Anterior cingulate cortex (tissue), 58 donors: Measurements from ENCODE around the gene DOC2B.
A peak's percentile ranks its signal among the peaks of the same experiment; 100 is the strongest.
"Not testable (repeated sequence)": the region's sequence is repeated elsewhere in the genome, so short reads cannot be mapped to it uniquely, and the experiment has no call there.

Experiments
- DNase-seq, 58 donors: peaks; one replicate each; lab custom pipeline; 2025; lab: John Stamatoyannopoulos, UW

DOC2B gene

GRCh38 chr17:181245-182049 lies at the start of gene DOC2B:
TSS of gene DOC2B (minus strand) at chr17:181650. CDS start at chr17:181479, 171 bp downstream.
- peak in 12 of 58 donors; percentile 11 to 46 (median 21) for DNase-seq

DNA sequence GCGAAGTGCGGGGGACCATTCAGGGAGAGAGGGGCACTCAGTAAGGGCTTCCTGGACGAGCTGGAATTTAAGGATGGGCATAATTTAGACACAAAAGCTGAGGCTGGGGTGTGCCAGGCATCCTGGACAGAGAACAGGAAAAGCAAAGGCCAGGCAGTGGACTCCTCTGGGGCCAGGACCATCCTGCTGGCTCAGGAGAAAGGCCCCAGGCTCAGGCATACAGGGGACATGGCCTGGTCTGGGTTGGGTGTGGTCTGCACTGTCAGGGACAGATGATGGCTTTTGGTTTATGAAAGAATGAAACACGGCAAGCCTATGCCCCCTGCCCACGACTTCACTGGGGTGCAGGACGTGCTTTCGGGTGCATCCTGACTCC lies 48.9 kb upstream of the DOC2B start:
- DNase-seq = no peak

DNA sequence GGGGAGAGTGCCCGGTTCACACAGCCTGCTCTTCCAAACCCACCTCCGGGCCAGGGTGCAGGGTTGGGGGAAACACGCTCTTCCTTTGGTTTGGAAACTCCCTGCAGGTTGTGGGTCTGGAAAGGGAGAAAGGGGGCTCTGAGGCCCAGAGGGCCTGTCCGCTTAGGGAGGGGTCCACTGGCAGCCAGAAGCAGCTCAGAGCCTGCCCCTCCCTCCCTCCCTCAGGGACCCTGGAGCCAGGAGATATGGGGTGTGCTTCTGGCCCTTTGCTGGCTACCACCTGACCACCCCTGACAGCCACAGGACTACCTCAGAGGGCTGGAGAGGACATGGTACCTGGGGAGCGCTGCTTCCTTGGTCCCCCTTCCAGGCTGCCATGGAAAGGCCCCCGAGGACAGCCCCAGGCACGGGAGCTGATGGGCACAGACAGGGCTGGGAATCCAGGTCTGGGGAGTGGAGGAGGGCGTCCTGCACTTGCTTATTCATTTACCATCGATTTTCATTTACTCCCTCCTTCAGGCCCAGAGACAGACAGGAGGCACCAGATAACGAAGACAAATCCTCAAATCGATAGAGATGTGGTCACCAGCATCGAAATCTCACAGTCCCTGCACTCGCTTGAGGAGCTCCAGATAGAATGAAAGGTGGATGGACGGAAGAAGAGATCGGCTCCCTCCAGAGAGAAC lies 48.4 kb upstream of the DOC2B start:
- no peak for DNase-seq

- DNase-seq = no peak
These were observed 47.7 kb upstream of the DOC2B start for GRCh38 chr17:228951-229708.

- peak in 3 of 58 donors; percentile 13 to 41 (median 36) for DNase-seq
These were observed 46.6 kb upstream of the DOC2B start for GRCh38 chr17:227946-228615.

DNA sequence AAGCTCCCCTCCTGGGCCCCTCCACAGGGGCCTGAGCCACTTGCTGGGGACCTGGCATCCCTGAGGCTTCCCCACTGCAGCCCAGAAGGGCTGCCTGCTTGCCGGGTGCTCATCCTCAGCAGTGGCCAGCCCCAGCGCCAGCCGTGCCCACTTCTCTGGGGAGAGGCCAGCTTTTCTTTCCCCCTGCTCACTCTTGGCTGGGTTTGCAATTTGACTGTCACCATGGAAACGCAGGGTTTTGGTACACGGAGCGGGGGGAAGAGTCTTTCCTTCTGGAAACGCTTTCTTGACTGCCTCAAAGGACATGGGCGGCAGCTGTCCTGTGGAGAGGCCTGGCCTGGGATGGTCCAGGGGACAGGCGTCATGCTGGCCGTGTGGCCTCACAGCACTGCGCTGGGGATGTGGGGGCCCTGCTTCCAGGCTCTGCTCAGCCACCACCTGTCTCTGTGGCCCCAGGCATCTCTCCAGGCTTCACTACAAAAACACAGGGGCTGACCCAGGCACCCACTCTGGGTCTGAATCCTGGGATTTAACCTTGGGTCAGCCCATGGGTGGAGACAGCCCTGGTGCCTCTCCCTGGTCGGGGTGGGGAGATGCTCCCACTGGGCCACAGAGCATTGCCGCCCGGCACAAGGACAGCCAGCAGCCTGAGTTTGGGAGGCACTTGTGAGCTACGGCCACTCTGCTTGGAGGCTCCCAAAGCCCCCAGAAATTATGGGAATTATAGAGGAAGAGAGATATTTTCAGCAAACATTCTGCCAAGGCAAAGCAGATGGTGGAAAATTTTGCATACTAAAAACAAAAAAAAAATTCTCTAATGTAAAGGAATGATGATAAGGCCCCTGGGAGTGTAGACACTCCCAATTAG lies 45.9 kb upstream of the DOC2B start:
- peak in 50 of 58 donors; percentile 8 to 87 (median 51) for DNase-seq

DNA sequence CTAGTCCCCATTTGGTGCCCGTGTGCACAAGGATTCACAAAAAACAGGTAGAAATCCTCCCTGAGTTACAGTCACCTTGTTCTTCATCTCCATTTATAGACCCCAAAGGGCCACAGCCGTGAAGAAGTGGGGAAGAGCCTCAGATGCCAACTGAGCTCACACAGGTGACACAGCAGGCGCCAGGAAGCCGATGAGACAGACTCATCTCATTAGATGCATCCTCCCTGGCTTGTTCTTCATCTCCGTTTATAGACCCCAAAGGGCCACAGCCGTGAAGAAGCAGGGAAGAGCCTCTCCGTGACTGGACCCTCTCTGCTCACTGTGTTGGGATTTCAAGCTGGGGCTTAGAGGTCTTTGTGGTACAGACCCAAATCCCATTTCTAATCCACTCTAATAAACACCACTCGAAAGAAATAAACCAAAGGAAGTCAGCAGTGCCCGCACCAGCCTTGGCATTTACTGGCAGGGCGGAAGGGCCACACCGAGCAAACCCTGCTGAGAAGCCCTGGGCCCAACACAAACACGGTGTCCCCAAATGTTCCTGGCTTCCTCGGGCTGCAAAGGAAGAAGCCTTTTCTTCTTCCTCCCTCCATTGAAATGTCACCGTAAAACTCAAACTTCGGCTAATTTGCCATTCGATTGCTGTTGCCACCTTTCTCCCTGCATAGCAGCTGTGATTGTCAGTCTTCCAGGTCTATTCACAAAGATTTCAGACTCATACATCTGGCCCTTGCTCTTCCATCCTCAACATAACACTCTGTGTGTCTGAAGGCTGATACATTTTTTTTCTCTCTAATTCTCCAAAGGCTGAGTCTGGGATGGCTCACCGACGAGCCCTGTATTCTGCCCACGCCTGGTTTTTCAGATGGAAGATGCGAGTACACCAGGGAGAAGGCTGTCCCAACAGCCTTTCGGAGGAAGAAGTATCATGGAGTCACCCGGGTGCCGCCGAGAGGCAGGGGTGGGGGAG lies 44.9 kb upstream of the DOC2B start:
- DNase-seq = peak in 13 of 58 donors; percentile 44 to 82 (median 64)

GRCh38 chr17:225551-225950 lies 44.1 kb upstream of the DOC2B start:
- DNase-seq = no peak

DNA sequence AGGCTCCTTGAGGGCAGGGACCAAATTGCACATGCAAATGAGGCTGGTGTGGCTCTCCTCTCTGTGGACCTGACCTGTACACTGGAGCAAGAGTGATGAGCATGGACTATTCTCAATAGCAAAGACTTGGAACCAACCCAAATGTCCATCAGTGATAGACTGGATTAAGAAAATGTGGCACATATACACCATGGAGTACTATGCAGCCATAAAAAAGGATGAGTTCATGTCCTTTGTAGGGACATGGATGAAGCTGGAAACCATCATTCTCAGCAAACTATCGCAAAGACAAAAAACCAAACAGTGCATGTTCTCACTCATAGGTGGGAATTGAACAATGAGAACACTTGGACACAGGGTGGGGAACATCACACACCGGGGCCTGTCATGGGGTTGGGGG lies 43.1 kb upstream of the DOC2B start:
- DNase-seq = not testable (repeated sequence)

GRCh38 chr17:223723-224471 lies 42.4 kb upstream of the DOC2B start:
- no peak for DNase-seq

DNA sequence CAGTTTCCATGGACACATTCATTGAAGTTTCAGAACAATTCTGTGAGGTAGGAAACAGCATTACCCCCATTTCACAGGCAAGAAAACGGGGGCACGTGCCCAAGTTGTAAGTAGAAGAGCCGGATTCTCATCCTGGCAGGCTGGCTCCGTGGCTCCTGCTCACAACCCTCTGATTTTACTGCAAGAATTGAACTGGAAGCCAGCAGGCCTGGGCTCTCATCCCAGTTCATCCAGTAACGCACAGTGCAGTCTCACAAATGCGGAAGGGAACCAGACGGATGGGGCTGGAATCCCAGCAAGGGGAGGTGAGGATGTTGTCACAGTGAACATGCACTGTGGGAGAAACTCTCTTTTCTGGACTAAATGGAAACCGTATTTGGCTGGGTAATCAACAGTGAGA lies 40.7 kb upstream of the DOC2B start:
- DNase-seq = peak in 25 of 58 donors; percentile 6 to 70 (median 26)

- no peak for DNase-seq
These were observed 38.2 kb upstream of the DOC2B start for GRCh38 chr17:219696-220095.

DNA sequence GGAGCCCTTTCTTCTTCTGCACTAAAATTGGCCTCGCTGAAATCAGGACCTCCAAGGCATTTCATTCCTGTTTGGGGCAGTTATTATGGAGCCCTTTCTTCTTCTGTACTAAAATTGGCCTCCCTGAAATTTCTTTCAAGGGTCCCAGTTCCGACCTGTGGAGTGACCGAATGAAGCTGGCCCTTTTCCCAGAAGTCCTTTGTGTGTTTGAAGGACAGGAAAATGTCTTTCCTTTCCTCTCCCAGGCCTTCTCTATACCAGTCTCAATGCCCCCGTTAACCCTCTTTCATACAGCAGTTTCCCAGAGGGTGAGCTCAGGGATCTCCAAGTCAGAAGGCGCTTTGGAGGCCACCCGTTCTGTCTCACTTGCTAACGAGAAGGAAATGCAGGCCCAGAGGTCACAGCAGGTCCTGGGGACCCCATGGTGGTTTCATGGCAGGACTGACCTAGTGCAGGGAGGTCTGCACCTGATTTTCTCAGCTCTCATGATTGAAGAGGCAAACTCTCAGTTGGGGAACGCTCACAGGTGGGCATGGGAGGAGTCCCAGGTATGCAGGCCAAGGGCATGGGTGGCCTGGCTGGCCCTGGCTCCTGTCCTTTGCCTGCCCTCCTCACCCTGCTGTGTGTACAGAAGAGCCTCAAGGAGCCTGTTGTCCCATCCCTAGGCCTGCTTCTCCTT lies 37.1 kb upstream of the DOC2B start:
- DNase-seq = no peak

DNA sequence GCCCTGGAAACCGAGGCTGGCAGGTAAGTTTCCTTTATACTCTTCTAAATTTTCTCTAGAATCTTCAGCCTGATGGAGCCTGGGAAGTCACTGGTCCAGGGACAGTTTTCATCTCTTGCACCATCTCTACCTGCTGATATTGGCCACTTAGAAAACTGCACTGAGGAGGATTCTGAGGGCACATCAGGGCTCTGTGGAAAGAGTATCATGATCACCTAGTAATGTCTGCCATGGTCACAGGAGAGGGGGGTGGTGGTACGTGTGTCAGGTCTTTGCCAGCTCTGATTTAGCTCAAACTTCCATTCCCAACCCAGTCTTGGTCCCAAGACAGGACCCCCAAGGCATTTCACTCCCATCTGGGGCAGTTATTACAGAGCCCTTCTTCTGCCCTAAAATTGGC lies 35.2 kb upstream of the DOC2B start:
- no peak for DNase-seq

GRCh38 chr17:215563-216478 lies 34.4 kb upstream of the DOC2B start:
- peak in 3 of 58 donors; percentile 13 to 36 (median 30) for DNase-seq

DNA sequence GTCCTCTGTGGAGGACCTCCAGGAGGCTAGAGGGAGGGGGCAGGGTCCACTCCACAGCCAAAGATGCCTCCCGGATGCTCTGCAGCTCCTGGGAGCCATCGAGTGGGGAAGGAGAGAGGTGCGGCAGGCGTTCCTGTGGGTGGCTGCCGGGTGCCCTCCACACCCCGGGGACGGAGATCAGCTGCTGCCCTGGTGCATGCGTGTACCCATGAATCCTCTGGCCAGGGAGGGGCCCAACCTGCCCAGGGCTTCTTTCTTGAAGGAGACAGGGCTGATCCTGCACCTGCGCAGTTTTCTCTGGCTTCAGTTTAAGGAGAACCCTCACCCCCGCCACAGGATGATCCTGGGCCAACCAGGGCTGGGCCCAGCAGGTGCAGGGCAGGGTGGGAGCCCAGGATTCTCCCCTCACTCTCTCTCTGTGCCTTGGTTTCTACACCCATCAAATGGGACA lies 33.5 kb upstream of the DOC2B start:
- no peak for DNase-seq
